ENCODE measurements around the gene RNF207.

- TF ChIP-seq CTCF (IDR thresholded peaks at IDR 0.05): peak; percentile 75 to 97 (median 88)
- peak in 1 of 3 donors; percentile 7 for TF ChIP-seq POLR2A (IDR thresholded peaks at IDR 0.05)
These were observed 39.4 kb downstream of the RNF207 start for GRCh38 chr1:6245086-6245868.
